Femur (tissue), 1 donor: ENCODE data around the gene OGN.

Source experiments
- DNase-seq: peaks from one replicate; pipeline ENCODE4 v3.0.0-alpha.2; 2017

OGN gene

DNA sequence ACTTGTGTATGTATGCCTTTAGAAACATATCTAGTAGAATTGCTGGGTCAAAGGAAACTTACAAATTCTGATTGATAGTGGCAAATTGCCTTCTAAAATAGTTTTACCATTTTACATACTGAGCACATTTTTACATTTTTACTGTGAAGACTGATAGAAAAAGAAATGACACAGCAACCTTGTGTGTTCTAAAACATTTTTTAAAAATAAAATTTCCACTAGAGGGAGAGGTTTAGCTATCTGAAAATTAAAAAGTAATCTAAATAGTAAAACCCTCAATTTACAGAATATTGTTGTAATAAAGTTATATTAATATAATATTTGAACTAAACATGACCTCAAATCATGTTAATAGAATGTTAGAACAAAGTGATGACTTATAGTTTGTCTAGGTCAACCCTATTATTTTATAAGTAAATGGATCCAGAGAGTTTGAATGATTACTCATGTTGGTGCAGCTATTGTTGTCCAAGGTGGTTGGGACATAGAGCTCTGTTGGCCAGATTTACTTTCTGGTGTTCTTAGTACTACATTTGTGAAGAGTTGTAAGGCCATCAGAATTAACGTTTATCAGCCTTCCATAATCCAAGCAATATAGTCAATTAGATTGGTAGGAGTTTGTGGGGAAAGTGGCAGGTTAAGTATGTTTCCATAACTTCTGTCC, 61.4 kb downstream of the OGN start:
- no peak for DNase-seq

GRCh38 chr9:92341578-92341977, 62.8 kb downstream of the OGN start:
- no peak for DNase-seq

DNA sequence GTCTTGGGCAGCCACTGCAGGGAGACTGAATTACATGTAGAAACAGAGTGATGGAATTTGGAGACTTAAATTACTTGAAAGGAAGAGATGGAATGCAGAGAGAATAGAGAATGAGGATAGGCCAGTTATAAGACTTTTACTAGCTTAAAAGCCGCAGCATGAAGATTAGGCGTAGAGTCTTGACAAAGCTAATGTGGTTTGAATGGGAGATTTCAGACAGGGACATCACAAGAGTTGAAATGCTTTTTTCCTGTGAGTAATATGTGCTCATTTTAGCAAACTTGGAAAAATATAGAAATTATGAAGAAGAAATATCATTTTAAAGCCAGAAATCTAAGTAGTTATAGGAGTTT, 71.1 kb downstream of the OGN start:
- no peak for DNase-seq
